ENCODE data around the gene C3orf49. TPM values are rescaled to one million over a fixed set of nuclear protein-coding genes. Genes with fewer than 3 reads are reported as not detected.

The C3orf49 gene
- total RNA-seq, 4 donors from 2014 or later = not detected

DNA sequence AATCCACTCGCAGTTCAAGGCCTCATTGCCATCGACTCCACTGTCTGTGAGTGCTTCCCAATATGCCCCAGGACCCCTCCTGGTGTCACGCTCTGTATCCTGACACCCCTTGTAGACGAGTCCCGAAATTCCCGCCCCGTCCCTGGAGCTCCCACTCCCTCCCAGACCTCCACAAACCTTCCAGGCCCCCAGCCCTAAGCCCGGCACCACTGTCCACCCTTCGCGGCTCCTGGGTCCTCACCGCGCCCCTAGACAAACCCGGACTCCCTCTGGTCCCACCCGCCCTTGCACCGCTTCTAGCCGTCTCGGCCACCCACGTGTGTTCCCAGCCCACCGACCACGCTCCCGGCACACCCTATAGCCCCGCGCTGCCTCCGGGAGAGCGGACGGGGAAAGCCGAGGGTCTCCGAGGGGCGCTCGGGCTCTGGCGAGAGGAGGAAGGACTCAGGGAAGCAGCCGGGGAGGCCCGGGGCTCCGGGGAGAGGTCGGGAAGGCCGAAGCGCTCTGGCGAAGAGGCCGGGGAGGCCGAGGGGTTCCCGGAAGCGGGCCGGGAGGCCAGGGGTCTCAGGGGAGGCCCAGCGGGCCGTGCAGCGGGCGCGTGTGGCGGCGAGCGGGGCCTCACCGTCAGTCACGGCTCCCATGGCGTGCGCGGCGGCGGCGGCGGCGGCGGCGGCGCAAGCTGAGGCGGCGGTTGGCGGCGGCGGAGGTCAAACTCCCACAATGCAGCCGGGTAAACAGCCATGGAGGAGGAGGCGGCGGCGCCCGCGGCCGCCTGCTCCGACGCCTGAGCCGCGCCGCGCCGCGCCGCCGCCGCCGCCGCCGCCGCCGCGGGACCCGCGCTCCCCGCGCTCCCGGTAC is 44.3 kb downstream of the C3orf49 start, which contains the start of the genes ATXN7 and THOC7:
Gene ATXN7, plus strand, starts transcription at position 718 of the 858 bp plus-strand sequence. CDS start 48,732 bp downstream, outside the sequence.
Gene THOC7, minus strand, starts transcription at position 656 of the 858 bp plus-strand sequence. Its CDS starts 15 bp downstream, at position 641.
- H3K4me1 ChIP-seq = peaks cover 5 to 37% (median 10%) of the 10 kb centered on the region in 3 donors
- no peaks in the 10 kb centered on the region for H3K27me3 ChIP-seq
- 0% methylated on average over 7 to 11 of the region's 98 CpGs for WGBS, 2 donors (ENCODE audit: low coverage in 1 of 2)
- H3K27ac ChIP-seq = peak within 1 kb of the TSS; percentile 90 to 95 (median 90)
- no peaks in the 10 kb centered on the region for H3K36me3 ChIP-seq
- H3K9me3 ChIP-seq = no peaks in the 10 kb centered on the region
- H3K4me3 ChIP-seq = peak within 1 kb of the TSS; percentile 97 to 100
- peak; percentile 19 to 24 for TF ChIP-seq POLR2A (IDR thresholded peaks at IDR 0.05)
- no peak for TF ChIP-seq POLR2AphosphoS5 (IDR thresholded peaks at IDR 0.05)
- ATAC-seq = peak; percentile 89

DNA sequence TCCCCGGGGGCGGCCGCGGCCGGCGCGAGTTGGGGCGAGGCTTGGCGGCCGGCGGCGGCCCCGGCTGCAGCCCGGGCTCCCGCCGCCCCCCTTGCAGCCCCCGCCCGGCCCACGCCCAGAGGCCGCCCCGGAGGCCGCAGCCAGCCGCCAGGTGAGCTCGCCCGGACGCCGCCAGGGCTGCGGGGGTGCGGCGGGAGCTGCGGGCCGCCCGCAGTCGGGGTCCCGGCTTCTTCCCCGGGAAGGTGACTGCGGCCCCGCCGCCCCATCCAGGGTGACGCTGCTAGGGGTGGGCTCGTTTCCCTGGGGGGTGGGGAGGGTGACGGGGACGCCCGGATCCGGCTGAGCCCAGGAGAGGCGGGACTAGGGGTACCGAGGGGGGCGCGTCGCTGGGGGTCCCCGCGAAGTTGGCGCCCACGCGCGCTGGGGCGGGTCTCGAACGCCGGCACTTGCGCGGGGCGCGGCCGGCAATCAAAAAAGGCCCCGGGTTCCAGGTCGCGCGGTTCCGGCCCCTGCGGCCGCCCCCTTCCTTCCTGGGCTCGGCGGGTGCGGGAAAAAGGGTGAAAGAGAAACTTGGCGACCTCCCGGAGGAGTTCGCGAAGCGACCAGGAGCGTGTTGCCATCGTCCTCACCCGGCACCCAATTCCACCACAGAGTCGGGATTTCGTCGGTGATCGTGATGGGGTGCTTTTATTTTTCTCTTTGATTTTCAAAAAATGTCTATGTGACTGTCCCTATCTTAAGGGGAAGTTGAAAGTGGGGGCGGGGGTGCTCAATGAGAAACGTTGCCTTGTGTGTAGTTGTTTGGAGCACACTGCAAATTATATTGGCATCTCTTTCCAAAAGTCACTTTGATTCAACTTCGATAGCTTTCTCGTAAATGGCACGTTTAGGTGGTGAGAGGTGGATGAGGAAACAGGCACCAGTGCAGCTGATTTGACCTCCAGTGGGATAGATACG is 45.2 kb downstream of the C3orf49 start:
- H3K27me3 ChIP-seq = no peaks in the 10 kb centered on the region
- H3K4me1 ChIP-seq = peaks cover 5 to 33% (median 10%) of the 10 kb centered on the region in 3 donors
- 0 to 1% methylated on average over 8 to 19 of the region's 93 CpGs for WGBS, 2 donors (ENCODE audit: low coverage in 1 of 2)
- peak overlapping the region; percentile 97 to 100 for H3K4me3 ChIP-seq
- H3K36me3 ChIP-seq = no peaks in the 10 kb centered on the region
- H3K27ac ChIP-seq = peak overlapping the region; percentile 90 to 95 (median 90)
- H3K9me3 ChIP-seq = no peaks in the 10 kb centered on the region
- TF ChIP-seq POLR2A (IDR thresholded peaks at IDR 0.05) = no peak
- TF ChIP-seq POLR2AphosphoS5 (IDR thresholded peaks at IDR 0.05) = no peak
- no peak for TF ChIP-seq EP300 (IDR thresholded peaks at IDR 0.05)
- TF ChIP-seq, protein P1, sequence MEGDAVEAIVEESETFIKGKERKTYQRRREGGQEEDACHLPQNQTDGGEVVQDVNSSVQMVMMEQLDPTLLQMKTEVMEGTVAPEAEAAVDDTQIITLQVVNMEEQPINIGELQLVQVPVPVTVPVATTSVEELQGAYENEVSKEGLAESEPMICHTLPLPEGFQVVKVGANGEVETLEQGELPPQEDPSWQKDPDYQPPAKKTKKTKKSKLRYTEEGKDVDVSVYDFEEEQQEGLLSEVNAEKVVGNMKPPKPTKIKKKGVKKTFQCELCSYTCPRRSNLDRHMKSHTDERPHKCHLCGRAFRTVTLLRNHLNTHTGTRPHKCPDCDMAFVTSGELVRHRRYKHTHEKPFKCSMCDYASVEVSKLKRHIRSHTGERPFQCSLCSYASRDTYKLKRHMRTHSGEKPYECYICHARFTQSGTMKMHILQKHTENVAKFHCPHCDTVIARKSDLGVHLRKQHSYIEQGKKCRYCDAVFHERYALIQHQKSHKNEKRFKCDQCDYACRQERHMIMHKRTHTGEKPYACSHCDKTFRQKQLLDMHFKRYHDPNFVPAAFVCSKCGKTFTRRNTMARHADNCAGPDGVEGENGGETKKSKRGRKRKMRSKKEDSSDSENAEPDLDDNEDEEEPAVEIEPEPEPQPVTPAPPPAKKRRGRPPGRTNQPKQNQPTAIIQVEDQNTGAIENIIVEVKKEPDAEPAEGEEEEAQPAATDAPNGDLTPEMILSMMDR (IDR thresholded peaks at IDR 0.05) = no peak
- ATAC-seq = peak; percentile 80

DNA sequence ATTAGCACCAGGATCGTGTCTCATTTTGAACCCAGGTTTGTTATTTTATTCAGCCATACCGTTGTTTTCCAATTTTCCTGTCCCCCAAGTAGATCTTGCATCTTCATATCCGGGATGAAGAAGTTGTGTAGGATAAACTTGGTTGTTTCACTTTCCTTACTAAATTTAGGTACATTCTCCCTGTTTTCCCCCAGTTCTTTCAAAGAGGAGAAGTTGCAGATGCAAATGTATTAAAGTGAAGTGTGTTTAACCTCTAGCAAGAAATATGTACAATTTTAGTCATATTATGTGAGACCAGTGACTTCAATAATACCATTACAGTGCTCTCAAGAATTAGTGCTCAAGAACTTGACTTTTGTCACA is 45.8 kb downstream of the C3orf49 start:
- peak overlapping the region; percentile 97 to 100 for H3K4me3 ChIP-seq
- H3K27me3 ChIP-seq = no peaks in the 10 kb centered on the region
- no peak for ATAC-seq
- peak overlapping the region in 3 of 4 donors; percentile 90 to 95 (median 91) for H3K27ac ChIP-seq
- 0 to 5% methylated on average over 3 of the region's 3 CpGs for WGBS, 2 donors (ENCODE audit: low coverage in 1 of 2)
- no peaks in the 10 kb centered on the region for H3K9me3 ChIP-seq
- H3K4me1 ChIP-seq = peaks cover 5 to 37% (median 10%) of the 10 kb centered on the region in 3 donors
- no peaks in the 10 kb centered on the region for H3K36me3 ChIP-seq
- TF ChIP-seq EP300 (IDR thresholded peaks at IDR 0.05) (no peak), POLR2AphosphoS5 (IDR thresholded peaks at IDR 0.05) (no peak), POLR2A (IDR thresholded peaks at IDR 0.05) (no peak)
- TF ChIP-seq, protein P1 (IDR thresholded peaks at IDR 0.05) = no peak

DNA sequence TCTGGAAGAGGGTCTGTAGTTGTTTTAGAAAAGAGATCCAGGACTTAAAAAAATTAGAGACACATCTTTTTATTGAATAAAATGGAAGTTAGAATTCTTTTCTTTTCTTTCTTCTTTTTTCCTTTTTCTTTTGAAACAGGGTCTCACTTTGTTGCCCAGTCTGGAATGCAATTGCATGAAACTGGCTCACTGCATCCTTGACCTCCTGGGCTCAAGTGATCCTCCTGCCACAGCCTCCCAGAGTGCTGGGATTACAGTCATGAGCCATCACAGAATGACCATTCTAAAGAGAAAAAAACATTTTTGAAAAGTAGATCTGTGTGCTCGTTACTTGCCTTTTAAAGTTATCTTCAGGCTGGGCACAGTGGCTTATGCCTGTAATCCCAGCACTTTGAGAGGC is 48.1 kb downstream of the C3orf49 start:
- TF ChIP-seq POLR2A (IDR thresholded peaks at IDR 0.05) = no peak
- Histone ChIP-seq H3K27me3 (no peaks in the 10 kb centered on the region), H3K27ac (no peak overlapping the region), H3K4me3 (no peak overlapping the region), H3K36me3 (no peaks in the 10 kb centered on the region), H3K4me1 (peaks cover 5 to 25% (median 10%) of the 10 kb centered on the region in 3 donors), H3K9me3 (no peaks in the 10 kb centered on the region)
- WGBS, 2 donors (ENCODE audit: low coverage in 1 of 2) = 100% methylated on average over 1 of the region's 1 CpG
- no peak for ATAC-seq

DNA sequence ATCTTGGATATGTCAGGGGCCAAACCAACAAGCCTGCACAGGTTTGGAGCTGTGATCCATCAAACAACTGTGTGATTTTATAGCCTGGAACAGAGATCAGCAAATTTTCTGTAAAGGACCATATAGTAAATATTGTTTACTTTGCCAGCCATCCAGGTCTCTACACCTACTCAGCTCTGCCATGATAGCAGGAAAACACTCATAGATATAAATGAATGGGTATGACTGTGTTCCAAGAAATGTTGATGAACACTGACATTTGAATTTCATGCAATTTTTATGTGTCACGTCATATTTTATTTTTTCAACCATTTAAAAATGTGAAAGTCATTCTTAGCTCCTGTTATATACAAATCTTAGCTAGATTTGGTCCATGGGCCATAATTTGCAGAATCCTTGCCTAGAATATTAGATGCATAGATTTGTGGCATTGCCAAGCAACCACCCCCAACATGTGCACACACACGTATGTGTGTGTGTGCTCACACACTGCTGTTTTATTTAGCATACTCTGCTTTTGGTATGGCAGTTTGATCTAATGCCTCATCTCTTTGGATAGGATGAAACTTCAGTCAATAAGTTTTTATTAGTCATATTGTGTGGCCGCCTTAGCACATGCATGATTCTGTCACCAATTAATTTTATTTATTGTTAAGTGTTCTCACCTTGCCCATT is 51.0 kb downstream of the C3orf49 start:
- TF ChIP-seq POLR2AphosphoS5 (IDR thresholded peaks at IDR 0.05) = no peak
- TF ChIP-seq EP300 (IDR thresholded peaks at IDR 0.05) = no peak
- TF ChIP-seq POLR2A (IDR thresholded peaks at IDR 0.05) = no peak
- TF ChIP-seq, protein P1 (IDR thresholded peaks at IDR 0.05) = no peak
- Histone ChIP-seq H3K9me3 (no peaks in the 10 kb centered on the region), H3K27me3 (no peaks in the 10 kb centered on the region), H3K4me3 (no peak overlapping the region), H3K36me3 (no peaks in the 10 kb centered on the region), H3K27ac (no peak overlapping the region), H3K4me1 (peaks cover 0 to 12% (median 1%) of the 10 kb centered on the region in 3 donors)
- WGBS, 2 donors (ENCODE audit: low coverage in 1 of 2) = 73 to 87% methylated on average over 3 of the region's 3 CpGs
- ATAC-seq = no peak
